ENCODE data around the gene DLX6.

DLX6 gene

GRCh38 chr7:96995406-96996110, 9.8 kb upstream of the DLX6 start:
- DNase-seq (ENCODE audit: low read depth in 2 of 2, low spot score in 1 of 2) = no peak

- no peak for DNase-seq (ENCODE audit: low read depth in 2 of 2, low spot score in 1 of 2)
These were observed 9.0 kb upstream of the DLX6 start for GRCh38 chr7:96996111-96996957.

- DNase-seq (ENCODE audit: low read depth in 2 of 2, low spot score in 1 of 2) = no peak
These were observed 8.3 kb upstream of the DLX6 start for GRCh38 chr7:96996958-96997511.

GRCh38 chr7:96997512-96998032, 7.8 kb upstream of the DLX6 start:
- no peak for DNase-seq (ENCODE audit: low read depth in 2 of 2, low spot score in 1 of 2)

- DNase-seq (ENCODE audit: low read depth in 2 of 2, low spot score in 1 of 2) = no peak
These were observed 7.0 kb upstream of the DLX6 start for GRCh38 chr7:96998333-96998732.

GRCh38 chr7:96998744-96999143, 6.6 kb upstream of the DLX6 start:
- DNase-seq (ENCODE audit: low read depth in 2 of 2, low spot score in 1 of 2) = no peak

DNA sequence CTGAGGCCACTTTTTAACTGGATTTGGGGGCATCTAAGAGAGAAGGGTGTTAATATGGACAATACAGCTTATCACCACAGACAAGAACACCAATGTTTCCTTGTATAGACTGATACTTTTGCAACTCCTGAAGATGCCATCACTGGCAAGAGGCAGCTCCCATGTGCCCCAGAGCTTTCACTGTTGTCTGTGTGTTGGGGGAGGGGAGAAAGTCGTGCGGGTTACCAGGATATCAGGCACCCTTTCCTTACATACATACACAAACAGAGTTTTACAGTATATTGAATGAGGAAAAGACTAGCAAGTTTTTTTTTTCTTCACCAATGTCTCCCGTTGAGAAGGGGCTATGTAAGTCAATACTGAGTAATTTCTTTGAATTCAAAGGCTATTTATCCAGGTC, 4.1 kb upstream of the DLX6 start:
- DNase-seq (ENCODE audit: low read depth in 2 of 2, low spot score in 1 of 2) = no peak

DNA sequence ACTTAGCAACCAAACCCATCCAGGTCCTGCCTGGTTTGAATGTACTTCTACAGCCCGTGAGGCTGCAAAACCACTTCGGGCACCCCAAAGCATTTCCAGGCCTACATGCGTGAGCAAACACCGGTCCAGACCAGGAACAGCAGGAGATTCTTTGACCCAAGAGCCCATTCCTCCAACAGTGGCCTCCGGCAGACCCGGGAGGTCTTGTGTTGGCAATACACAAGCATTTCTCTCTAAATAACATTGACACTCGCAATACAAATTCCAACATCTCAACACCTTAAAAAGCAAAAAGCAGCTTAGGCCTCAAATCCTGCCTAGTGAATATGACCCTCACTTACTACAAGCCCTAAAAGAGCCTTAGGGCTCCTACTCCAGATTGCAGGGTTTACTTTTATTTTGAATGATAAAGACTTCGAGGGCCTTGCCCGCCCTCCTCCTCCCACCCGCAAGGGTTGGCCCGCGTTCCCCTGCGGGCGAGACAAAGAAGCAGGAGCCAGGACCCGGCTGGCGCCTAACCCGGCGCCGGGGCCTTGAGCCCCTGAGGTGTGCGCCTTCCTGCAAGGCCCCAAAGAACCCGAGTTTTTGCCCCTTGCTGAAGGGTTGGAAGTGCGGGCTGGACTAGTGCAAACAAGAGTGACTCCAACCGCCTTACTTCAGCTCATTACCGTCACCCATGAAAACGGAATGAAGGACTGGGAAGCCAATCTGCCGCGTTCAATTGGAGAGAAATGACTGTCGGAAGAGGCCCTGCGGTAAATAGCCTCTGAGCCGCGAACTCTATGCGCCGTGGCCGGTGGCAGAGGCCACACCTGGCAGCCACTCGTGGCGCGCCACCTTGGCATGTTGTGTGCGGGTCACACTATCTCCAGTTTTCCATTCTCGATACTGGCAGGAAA, 3.4 kb upstream of the DLX6 start:
- DNase-seq (ENCODE audit: low read depth in 2 of 2, low spot score in 1 of 2) = no peak

DNA sequence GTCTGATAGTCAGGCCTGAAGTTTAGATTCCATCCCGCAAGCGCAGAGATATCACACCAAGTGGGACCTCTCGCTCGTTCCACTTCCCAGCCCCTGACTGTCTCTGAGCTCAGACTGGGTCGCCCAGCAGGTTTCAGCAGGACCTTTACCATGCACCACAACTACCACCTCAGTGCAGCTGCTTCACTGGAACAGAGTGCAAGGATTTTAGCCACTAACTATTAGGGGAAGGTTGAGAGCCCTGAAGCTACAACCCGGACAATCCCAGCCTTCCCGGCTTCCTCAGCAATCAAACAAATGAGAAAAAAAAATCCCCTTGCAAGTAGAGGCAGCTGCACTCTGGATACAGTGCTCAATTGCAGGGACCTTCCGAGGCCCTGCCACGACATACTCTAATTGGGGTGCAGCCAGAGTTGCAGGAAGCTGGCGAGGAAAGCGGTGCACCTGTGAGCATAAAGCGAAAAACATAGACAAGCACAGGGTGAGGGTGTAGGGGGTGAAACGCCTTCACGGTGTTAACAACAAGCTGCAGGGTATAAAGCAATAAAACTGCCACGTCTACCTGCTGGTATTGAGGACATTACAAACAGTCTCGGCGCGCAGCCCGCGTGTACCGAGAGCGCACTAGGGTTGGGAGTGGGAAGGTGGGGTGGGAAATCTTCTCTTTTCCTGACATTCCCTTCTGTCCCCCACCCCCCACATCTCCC, 2.6 kb upstream of the DLX6 start:
- no peak for DNase-seq (ENCODE audit: low read depth in 2 of 2, low spot score in 1 of 2)

DNA sequence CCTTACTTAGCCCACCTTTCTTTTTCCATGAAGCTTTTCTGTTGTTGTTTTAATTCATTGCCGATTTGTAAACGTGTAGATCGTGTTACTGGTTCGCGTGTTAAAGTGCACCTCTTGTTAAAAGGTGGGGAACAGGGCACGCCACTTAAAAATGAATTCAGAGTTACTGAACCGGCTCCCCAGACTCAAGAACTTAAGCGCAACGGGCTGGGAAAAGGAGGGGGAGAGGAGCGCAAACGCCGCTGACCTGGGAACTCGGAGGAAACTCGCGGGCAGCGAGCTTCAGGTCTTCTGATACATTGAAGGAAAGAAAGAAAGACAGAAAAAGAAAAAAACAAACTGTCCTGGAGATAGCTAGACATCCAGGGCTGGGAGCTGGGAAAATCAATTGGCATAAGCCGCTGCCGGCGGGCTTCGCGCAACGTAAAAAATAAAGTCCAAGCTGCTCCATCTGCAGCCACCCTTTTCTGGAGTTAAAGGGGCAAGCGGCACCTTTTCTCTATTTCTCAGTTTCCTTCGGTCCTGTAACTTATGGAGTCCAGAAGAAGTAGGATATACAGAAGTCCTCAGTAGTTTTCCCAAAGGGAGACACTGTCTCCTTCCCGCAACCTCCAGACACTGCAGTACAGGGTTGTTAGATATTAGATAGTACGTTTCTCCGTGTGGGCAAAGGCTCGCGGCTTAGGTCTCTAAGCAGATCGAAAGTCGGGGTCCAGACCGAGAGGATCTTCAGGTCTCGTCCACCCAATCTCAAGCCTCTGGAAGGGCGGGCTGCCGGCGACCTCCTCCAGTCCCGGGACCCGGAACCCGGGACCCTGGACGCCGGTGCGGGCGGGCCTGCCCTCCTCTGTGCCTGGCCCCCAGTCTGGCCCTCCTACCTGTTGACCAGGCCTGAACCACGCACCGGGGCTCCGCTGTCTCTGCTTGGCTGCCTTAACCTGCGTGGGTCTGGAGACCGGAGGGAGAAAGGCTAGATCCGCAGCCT, 1.8 kb upstream of the DLX6 start:
- DNase-seq (ENCODE audit: low read depth in 2 of 2, low spot score in 1 of 2) = no peak

DNA sequence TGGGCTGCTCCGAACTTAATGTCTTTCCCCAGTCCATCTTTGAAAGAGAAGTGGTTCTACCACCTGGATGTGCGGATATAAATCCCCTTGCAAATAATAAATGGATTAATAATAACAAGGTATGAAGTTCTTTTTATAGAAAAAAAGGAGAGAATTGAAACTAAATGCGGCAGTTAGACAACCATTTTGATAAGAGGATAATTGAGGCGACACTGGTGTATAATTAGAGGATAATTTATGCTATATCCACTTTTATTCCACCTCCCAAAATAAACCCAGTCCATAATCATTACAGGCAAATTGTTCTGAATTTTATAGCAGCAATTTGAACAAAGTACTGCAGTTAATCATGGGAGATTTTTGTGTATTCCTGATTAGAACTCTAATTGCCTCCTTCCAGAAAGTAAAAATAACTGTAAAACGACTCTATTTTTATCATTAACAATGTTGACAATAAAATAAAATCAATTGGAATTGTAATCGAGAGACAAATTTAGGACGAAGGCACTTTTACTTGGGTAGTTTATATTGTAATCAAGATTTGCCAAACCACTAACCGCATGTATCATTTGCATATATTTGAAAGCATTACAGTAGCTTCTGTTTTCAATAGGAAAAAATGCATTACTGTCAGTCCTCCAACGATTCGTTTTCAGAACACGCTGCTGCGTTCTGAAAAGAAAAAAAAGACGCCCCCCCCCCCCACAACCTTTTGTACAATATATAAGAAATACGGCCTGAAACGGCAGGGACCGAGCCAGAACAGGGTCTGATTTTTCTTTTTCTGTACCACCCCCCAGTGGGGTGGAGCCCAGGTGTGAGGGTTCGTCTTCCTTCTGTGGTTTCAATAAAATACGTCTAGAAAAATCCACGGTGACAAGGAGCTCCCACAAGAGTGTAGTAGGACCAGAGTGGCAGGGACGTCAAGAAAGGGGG, 838 bp upstream of the DLX6 start:
- DNase-seq (ENCODE audit: low read depth in 2 of 2, low spot score in 1 of 2) = no peak

GRCh38 chr7:97006055-97006815, 882 bp downstream of the DLX6 start:
- DNase-seq (ENCODE audit: low read depth in 2 of 2, low spot score in 1 of 2) = no peak

GRCh38 chr7:97006816-97007582, 1.6 kb downstream of the DLX6 start:
- no peak for DNase-seq (ENCODE audit: low read depth in 2 of 2, low spot score in 1 of 2)

GRCh38 chr7:97007583-97007861, 2.2 kb downstream of the DLX6 start:
- no peak for DNase-seq (ENCODE audit: low read depth in 2 of 2, low spot score in 1 of 2)

- no peak for DNase-seq (ENCODE audit: low read depth in 2 of 2, low spot score in 1 of 2)
These were observed 3.0 kb downstream of the DLX6 start for GRCh38 chr7:97008275-97008917.

Data from stimulated activated CD8-positive, alpha-beta memory T cell treated with anti-CD3 and anti-CD28 coated beads, Interleukin-4, amount 100 ng/mL, for 4 hours (primary cell).